Prostate gland (tissue), 2 donors: ENCODE results near the gene MBNL1. TPM values are rescaled to one million over a fixed set of nuclear protein-coding genes. Genes with fewer than 3 reads are reported as not detected.

Source experiments
- DNase-seq: peaks from one replicate; pipeline ENCODE4 v3.0.0-alpha.2; 2019; ENCODE audit warnings: low spot score
- H3K27ac ChIP-seq, 2 donors: fragments of 200-600 bp; sonication (generic); 2 replicates each; pipeline ENCODE4 v1.5.1; 2017 to 2019
- H3K27me3 ChIP-seq: fragments of 200-600 bp; sonication (generic); replicated peaks from 2 replicates; pipeline ENCODE4 v1.5.1; 2019; ENCODE audit not compliant: insufficient read depth
- H3K36me3 ChIP-seq, 2 donors: fragments of 200-600 bp; sonication (generic); 1 replicate in 1 of 2; 2 replicates in 1 of 2; pipeline versions ENCODE4 v1.5.1 to v1.8.1; 2017 to 2019
- H3K4me1 ChIP-seq: fragments of 200-600 bp; sonication (generic); replicated peaks from 2 replicates; pipeline ENCODE4 v1.5.1; 2019
- H3K4me3 ChIP-seq, 2 donors: fragments of 200-600 bp; sonication (generic); 2 replicates each; pipeline ENCODE4 v1.5.1; 2017 to 2019
- H3K9me3 ChIP-seq: fragments of 200-600 bp; sonication (generic); 2 replicates; pipeline ENCODE4 v1.5.1; 2017
- CTCF ChIP-seq, 4 experiments: fragments of 200-600 bp in 2 of 4; fragments of 450-650 bp in 2 of 4; sonication (generic) in 2 of 4; IDR thresholded peaks; 1 replicate in 3 of 4; 2 replicates in 1 of 4; pipeline ENCODE4 v1.5.1; 2016 to 2019; ENCODE audit warnings: antibody characterized with exemption in 4 of 4, mild to moderate bottlenecking in 2 of 4, moderate library complexity in 2 of 4
- POLR2A ChIP-seq: fragments of 450-650 bp; IDR thresholded peaks from one replicate; pipeline ENCODE4 v1.6.1; 2016; ENCODE audit warnings: antibody characterized with exemption, mild to moderate bottlenecking
- POLR2AphosphoS5 ChIP-seq: sonication (generic); formaldehyde crosslinking; IDR thresholded peaks from one replicate; pipeline ENCODE4 v1.6.1; 2017; ENCODE audit warnings: antibody characterized with exemption
- WGBS: methylation state at CpG from one replicate; pipeline ENCODE4 v1.1.5; 2018; 5-methylcytosine and 5-hydroxymethylcytosine counted together
- intact Hi-C: fragments of 100-400 bp; cut with DNase I; formaldehyde crosslinking; loops from one replicate; pipeline ENCODE4 v1.14.2; 2022
- total RNA-seq, 2 donors: library from RNA; depleted of rRNA; stranded (reverse); fragments of >200 nt; gene quantifications; one replicate each; pipeline ENCODE4 v1.1.0, GENCODE V29; 2016

Gene MBNL1
- total RNA-seq, 2 donors from 2014 or later: 131 to 226 TPM

DNA sequence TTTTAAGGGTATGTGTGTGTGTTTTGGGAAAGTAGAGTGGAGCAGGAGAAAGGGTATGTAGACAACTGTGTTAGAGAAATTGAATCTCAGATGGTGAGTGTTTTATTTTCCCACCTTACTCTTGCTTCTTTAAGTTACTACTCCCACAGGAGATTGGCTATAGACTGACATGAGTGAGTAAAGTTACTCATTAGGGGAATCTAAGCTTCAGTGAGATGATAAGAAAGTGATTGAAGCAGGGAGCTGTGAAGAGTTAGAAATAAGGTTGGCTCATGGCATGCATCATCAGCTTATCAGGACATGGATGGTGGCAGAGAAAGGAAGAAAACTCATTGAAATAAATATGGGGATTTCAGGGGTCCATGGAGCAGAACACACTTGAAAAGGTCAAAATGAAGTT lies 88.9 kb downstream of the MBNL1 start:
- no peaks in the 10 kb centered on the region for H3K36me3 ChIP-seq
- no peak for TF ChIP-seq POLR2AphosphoS5
- no peak for TF ChIP-seq POLR2A
- no peak for TF ChIP-seq CTCF (IDR thresholded peaks at IDR 0.05)
- H3K4me1 ChIP-seq: no peaks in the 10 kb centered on the region
- H3K27me3 ChIP-seq: no peaks in the 10 kb centered on the region
- H3K9me3 ChIP-seq: no peaks in the 10 kb centered on the region
- no peak for DNase-seq
- H3K27ac ChIP-seq: no peak overlapping the region
- H3K4me3 ChIP-seq: no peak overlapping the region
- intact Hi-C loops: no loop called here

- H3K27me3 ChIP-seq: no peaks in the 10 kb centered on the region
- WGBS: 12% methylated on average over 2 of the region's 2 CpGs
- intact Hi-C loops: no loop called here
- DNase-seq: no peak
- no peak overlapping the region for H3K27ac ChIP-seq
- no peaks in the 10 kb centered on the region for H3K36me3 ChIP-seq
- H3K9me3 ChIP-seq: no peaks in the 10 kb centered on the region
- no peaks in the 10 kb centered on the region for H3K4me1 ChIP-seq
- TF ChIP-seq POLR2A (no peak), CTCF (IDR thresholded peaks at IDR 0.05) (no peak), POLR2AphosphoS5 (no peak)
- no peak overlapping the region for H3K4me3 ChIP-seq
Observed at GRCh38 chr3:152359385-152360248, 90.9 kb downstream of the MBNL1 start.

- DNase-seq: no peak
- Histone ChIP-seq H3K9me3 (no peaks in the 10 kb centered on the region), H3K4me3 (no peak overlapping the region), H3K27ac (no peak overlapping the region), H3K36me3 (no peaks in the 10 kb centered on the region), H3K4me1 (no peaks in the 10 kb centered on the region), H3K27me3 (no peaks in the 10 kb centered on the region)
- 27% methylated on average over 2 of the region's 2 CpGs for WGBS
- TF ChIP-seq POLR2AphosphoS5: no peak
- no peak for TF ChIP-seq POLR2A
- TF ChIP-seq CTCF (IDR thresholded peaks at IDR 0.05): no peak
- intact Hi-C loops: no loop called here
Observed at GRCh38 chr3:152360302-152360701, 91.6 kb downstream of the MBNL1 start.

DNA sequence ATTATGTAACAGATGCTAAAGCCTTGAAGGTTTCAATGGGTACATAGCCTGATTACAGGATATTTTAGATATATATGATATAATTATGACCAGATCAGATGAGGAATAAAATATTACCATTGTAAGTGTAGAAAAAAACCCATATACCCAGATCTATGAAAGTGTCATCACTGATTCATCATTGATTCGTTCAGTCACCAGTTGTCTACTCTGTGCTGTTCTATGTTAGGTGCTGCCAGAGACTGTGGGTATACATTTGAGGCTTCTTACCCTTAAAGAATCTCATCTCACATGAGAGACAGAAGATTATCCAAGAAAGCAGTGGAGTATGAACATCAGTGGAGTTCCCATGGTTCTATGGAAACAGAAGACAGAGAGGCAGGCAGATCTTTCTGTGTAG lies 92.2 kb downstream of the MBNL1 start:
- intact Hi-C loops: no loop called here
- Histone ChIP-seq H3K27ac (no peak overlapping the region), H3K4me3 (no peak overlapping the region), H3K27me3 (no peaks in the 10 kb centered on the region), H3K36me3 (no peaks in the 10 kb centered on the region), H3K9me3 (no peaks in the 10 kb centered on the region), H3K4me1 (no peaks in the 10 kb centered on the region)
- TF ChIP-seq CTCF (IDR thresholded peaks at IDR 0.05) (no peak), POLR2A (no peak), POLR2AphosphoS5 (no peak)
- 94% methylated on average over 1 of the region's 1 CpG for WGBS
- no peak for DNase-seq

GRCh38 chr3:152362086-152362485 lies 93.4 kb downstream of the MBNL1 start:
- no peak for TF ChIP-seq CTCF (IDR thresholded peaks at IDR 0.05)
- TF ChIP-seq POLR2AphosphoS5: no peak
- TF ChIP-seq POLR2A: no peak
- whole genome bisulfite sequencing: 96% methylated on average over 5 of the region's 5 CpGs
- Histone ChIP-seq H3K4me1 (no peaks in the 10 kb centered on the region), H3K4me3 (no peak overlapping the region), H3K27ac (no peak overlapping the region), H3K27me3 (no peaks in the 10 kb centered on the region), H3K9me3 (no peaks in the 10 kb centered on the region), H3K36me3 (no peaks in the 10 kb centered on the region)
- no peak for DNase-seq
- intact Hi-C loops: no loop called here
